ENCODE results near the gene KCMF1.

GRCh38 chr2:85001595-85001994, 30.6 kb downstream of the KCMF1 start:
- TF ChIP-seq CTCF (IDR thresholded peaks at IDR 0.05), result no peak
- no peak for TF ChIP-seq GABPA (IDR thresholded peaks at IDR 0.05; ENCODE audit: low read depth)
- TF ChIP-seq MAX (IDR thresholded peaks at IDR 0.05; ENCODE audit: low read depth), result no peak
- no peak for TF ChIP-seq USF1 (IDR thresholded peaks at IDR 0.05; ENCODE audit: borderline replicate concordance, low read depth)
- no peak for TF ChIP-seq POLR2AphosphoS5 (IDR thresholded peaks at IDR 0.05; ENCODE audit: low read depth, low read length)
- TF ChIP-seq FOXJ3 (CRISPR knock-in tag; IDR thresholded peaks at IDR 0.05), result no peak
- TF ChIP-seq EP300 (IDR thresholded peaks at IDR 0.05; ENCODE audit: borderline replicate concordance in 1 of 2, low read depth in 1 of 2, low read length in 1 of 2), result no peak
- TF ChIP-seq YY1 (IDR thresholded peaks at IDR 0.05; ENCODE audit: low read depth), result no peak
- TF ChIP-seq ZBTB33 (IDR thresholded peaks at IDR 0.05; ENCODE audit: borderline replicate concordance, low read depth), result no peak
- TF ChIP-seq REST (IDR thresholded peaks at IDR 0.05; ENCODE audit: low read depth, low read length), result no peak
- no peak for TF ChIP-seq TAF1 (IDR thresholded peaks at IDR 0.05; ENCODE audit: borderline replicate concordance, low read depth, low read length)
